GM19455 (cell line): ENCODE results near the gene ZNF646.
"Not testable (repeated sequence)": the region's sequence is repeated elsewhere in the genome, so short reads cannot be mapped to it uniquely, and the experiment has no call there.

Source experiments
- ATAC-seq: cut with Tn5 transposase; IDR thresholded peaks from one replicate; pipeline ENCODE4 v1.9.1; 2021; ENCODE audit not compliant: unreplicated experiment

Gene ZNF646

GRCh38 chr16:31084584-31085302 is 10.5 kb downstream of the ZNF646 start:
- ATAC-seq: no peak

GRCh38 chr16:31085411-31085810 is 11.2 kb downstream of the ZNF646 start:
- ATAC-seq: no peak

- no peak for ATAC-seq
Measured at GRCh38 chr16:31085873-31086628, 11.8 kb downstream of the ZNF646 start.

GRCh38 chr16:31086629-31086906 is 12.3 kb downstream of the ZNF646 start:
- no peak for ATAC-seq

GRCh38 chr16:31087481-31087880 is 13.3 kb downstream of the ZNF646 start:
- no peak for ATAC-seq

GRCh38 chr16:31087971-31088370 is 13.7 kb downstream of the ZNF646 start:
- no peak for ATAC-seq

- ATAC-seq: no peak
Measured at GRCh38 chr16:31088459-31089183, 14.4 kb downstream of the ZNF646 start, which contains the start of gene PRSS53. Gene PRSS53 (minus strand): TSS chr16:31088943. CDS start chr16:31088809, 134 bp downstream.

- no peak for ATAC-seq
Measured at GRCh38 chr16:31089199-31089598, 15.0 kb downstream of the ZNF646 start.

- no peak for ATAC-seq
Measured at GRCh38 chr16:31090540-31090939, 16.3 kb downstream of the ZNF646 start.

- no peak for ATAC-seq
Measured at GRCh38 chr16:31092330-31092729, 18.1 kb downstream of the ZNF646 start.

GRCh38 chr16:31093132-31093703 is 19.0 kb downstream of the ZNF646 start:
- no peak for ATAC-seq

- ATAC-seq: no peak
Measured at GRCh38 chr16:31094088-31094423, 19.8 kb downstream of the ZNF646 start.

- peak; percentile 79 for ATAC-seq
Measured at GRCh38 chr16:31094424-31095120, 20.4 kb downstream of the ZNF646 start, which contains the start of gene VKORC1. Gene VKORC1 (minus strand): TSS chr16:31094797. CDS start chr16:31094729, 68 bp downstream.

- no peak for ATAC-seq
Measured at GRCh38 chr16:31099860-31100638, 25.8 kb downstream of the ZNF646 start.

- not testable (repeated sequence) for ATAC-seq
Measured at GRCh38 chr16:31100876-31101641, 26.8 kb downstream of the ZNF646 start.

GRCh38 chr16:31105677-31106213 is 31.5 kb downstream of the ZNF646 start:
- peak; percentile 28 for ATAC-seq

- ATAC-seq: no peak
Measured at GRCh38 chr16:31106509-31107464, 32.6 kb downstream of the ZNF646 start.

GRCh38 chr16:31107465-31107867 is 33.2 kb downstream of the ZNF646 start:
- peak; percentile 38 for ATAC-seq
